ENCODE results near the gene ZNF740.

DNA sequence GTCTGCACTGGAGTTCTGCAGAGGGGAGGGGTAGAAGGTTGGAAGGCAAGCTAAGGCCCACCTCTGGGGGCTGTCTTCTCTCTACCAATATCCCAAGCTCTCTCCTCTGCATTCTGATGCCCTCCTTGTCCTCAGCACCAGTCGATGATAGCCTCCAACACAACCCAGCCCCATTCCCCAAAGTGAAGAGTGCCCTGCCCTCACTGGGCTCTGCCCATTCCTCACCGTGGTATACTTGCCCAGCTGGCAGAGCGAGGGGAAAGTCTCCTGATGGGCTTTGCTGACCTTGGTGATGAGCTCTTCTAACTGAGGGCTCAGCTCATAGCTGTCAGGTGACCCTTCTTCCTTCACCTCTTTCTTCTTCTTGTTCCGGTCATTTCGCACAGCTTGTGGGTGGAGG, 33.7 kb downstream of the ZNF740 start:
- TF ChIP-seq MXI1 (IDR thresholded peaks at IDR 0.05; ENCODE audit: borderline replicate concordance, low read depth, low read length) (no peak), SMC3 (IDR thresholded peaks at IDR 0.05; ENCODE audit: low read depth, low read length) (no peak), RAD21 (IDR thresholded peaks at IDR 0.05; ENCODE audit: low read length) (no peak), FOS (IDR thresholded peaks at IDR 0.05; ENCODE audit: low read depth, low read length) (no peak), RFX5 (IDR thresholded peaks at IDR 0.05; ENCODE audit: low read depth, low read length) (no peak), CEBPB (IDR thresholded peaks at IDR 0.05; ENCODE audit: low read depth, low read length) (no peak), CHD1 (IDR thresholded peaks at IDR 0.05; ENCODE audit: low read depth, low read length) (no peak), POLR2A (IDR thresholded peaks at IDR 0.05; ENCODE audit: low read depth, low read length) (no peak), BHLHE40 (IDR thresholded peaks at IDR 0.05; ENCODE audit: low read depth, low read length) (no peak), RCOR1 (IDR thresholded peaks at IDR 0.05; ENCODE audit: insufficient replicate concordance, low read length) (no peak), USF2 (IDR thresholded peaks at IDR 0.05; ENCODE audit: low read depth, low read length) (no peak), NFE2L2 (IDR thresholded peaks at IDR 0.05; ENCODE audit: low read depth, low read length) (no peak), MAFK (IDR thresholded peaks at IDR 0.05; ENCODE audit: low read depth, low read length) (no peak)
- TF ChIP-seq, protein P1, sequence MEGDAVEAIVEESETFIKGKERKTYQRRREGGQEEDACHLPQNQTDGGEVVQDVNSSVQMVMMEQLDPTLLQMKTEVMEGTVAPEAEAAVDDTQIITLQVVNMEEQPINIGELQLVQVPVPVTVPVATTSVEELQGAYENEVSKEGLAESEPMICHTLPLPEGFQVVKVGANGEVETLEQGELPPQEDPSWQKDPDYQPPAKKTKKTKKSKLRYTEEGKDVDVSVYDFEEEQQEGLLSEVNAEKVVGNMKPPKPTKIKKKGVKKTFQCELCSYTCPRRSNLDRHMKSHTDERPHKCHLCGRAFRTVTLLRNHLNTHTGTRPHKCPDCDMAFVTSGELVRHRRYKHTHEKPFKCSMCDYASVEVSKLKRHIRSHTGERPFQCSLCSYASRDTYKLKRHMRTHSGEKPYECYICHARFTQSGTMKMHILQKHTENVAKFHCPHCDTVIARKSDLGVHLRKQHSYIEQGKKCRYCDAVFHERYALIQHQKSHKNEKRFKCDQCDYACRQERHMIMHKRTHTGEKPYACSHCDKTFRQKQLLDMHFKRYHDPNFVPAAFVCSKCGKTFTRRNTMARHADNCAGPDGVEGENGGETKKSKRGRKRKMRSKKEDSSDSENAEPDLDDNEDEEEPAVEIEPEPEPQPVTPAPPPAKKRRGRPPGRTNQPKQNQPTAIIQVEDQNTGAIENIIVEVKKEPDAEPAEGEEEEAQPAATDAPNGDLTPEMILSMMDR (conservative IDR thresholded peaks at IDR 0.05; ENCODE audit: low read depth, low read length), result no peak
